Stimulated activated CD4-positive, alpha-beta T cell treated with anti-CD3 and anti-CD28 coated beads, Interleukin-4, amount 100 ng/mL, for 48 hours (primary cell): ENCODE measurements around the gene NUB1.

Experiments used
- DNase-seq, 2 donors: peaks; one replicate each; pipeline ENCODE4 v3.0.0-alpha.2; 2020; ENCODE audit warnings: low read depth in 2 of 2

The NUB1 gene

GRCh38 chr7:151402029-151402835, 60.6 kb downstream of the NUB1 start:
- no peak for DNase-seq

DNA sequence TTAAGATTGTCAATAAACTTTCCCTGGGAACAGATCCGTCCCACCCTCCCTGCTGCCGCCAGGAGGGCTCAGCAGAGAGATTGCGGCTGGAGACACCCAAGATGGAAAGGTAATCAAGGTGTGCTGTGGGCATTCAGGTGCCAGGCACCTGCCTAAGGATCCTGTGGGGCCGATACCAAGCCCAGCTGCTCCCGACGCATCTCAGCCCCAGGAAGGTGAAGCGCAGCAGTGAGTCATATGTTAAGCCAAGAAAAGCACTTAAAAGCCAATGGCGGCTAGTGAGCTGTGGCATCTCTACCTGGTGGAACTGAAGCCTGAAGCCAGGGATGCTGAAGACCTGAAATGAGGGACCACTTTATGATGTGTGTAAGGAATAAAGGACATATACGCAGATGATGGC, 62.2 kb downstream of the NUB1 start:
- no peak for DNase-seq

GRCh38 chr7:151404216-151405011, 62.8 kb downstream of the NUB1 start:
- DNase-seq, result no peak

DNA sequence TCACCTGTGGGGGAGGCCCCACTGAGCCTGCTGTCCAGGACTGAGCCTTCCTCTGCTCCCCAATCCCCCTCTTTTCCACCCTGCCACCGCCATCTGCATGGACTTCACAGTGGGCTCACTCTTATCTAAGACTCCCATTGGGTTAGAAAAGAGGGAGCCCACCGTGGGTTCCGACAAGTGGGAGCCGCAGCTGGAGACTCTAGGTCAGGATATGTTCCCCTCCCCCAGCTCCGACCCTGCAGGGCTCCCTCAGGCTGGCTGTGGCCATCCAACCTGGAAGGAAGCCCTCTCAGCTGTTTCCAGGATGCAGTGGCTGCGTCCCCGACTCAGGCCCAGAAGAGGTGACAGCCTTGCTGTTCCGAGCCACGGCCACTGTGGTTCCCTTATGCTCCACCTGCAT, 63.4 kb downstream of the NUB1 start:
- no peak for DNase-seq

GRCh38 chr7:151405588-151405987, 64.0 kb downstream of the NUB1 start:
- no peak for DNase-seq

DNA sequence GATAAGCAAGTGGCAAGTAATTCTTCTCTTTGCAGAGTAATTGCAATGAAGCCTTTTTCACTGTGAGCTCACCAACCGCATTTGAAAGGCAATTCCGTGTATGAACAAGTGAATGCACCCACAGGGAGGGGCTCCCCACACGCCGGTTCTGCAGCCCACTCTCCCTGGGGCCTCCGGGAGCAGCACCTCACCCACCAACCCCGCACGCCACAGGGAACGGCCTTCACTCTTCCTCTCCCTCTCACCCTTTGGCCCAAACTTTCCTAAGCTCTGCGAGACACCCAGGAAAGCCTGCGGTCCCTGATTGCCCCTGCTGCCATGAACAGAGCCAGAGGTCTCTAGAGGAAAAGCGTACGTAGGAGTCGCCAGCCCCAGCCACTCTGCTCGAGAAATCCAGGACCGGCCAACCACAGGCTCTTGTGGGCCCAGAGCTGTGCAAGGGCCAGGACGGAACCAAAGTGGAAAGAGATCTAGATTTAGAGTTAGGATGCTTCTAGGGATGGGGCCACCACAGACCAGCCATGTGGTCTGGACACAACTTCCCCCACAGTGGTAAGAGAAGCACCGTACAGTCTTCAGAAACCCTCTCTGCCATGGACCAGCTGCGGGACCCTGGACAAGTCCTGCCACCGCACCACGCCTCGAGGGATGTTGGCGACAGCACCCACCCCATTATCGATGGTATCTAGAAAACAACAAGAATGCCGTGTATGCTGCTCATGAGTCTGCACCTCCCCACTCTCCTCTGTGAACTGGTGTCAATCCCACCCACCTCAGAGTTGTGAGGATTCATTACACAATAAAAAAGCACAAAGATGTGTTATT, 64.7 kb downstream of the NUB1 start:
- DNase-seq, result no peak

- DNase-seq, result no peak
Measured at GRCh38 chr7:151406886-151407583, 65.4 kb downstream of the NUB1 start.

DNA sequence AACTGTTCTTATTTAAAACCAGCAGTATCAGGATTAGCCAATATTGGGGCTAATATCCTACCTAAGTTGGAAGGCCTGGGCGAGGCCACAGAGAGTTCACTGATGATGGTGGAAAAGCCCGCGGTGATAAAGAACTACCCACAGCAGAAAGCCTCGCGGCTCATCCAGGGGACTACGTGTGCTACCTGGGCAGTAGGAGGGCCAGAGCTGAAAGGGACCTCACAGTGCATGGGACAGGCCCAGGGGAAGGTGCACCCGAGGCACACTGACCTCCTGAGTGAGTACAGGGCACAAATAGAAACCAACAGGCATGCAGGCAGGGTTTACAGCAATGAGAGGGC, 66.9 kb downstream of the NUB1 start:
- no peak for DNase-seq

- no peak for DNase-seq
Measured at GRCh38 chr7:151408839-151409666, 67.4 kb downstream of the NUB1 start.

- DNase-seq, result no peak
Measured at GRCh38 chr7:151409667-151410404, 68.2 kb downstream of the NUB1 start, which contains the start of gene WDR86. WDR86 (minus strand) TSS chr7:151410038; CDS start chr7:151409589, 449 bp downstream.

- no peak for DNase-seq
Measured at GRCh38 chr7:151410405-151411390, 69.1 kb downstream of the NUB1 start.

GRCh38 chr7:151411551-151411950, 69.9 kb downstream of the NUB1 start:
- no peak for DNase-seq

DNA sequence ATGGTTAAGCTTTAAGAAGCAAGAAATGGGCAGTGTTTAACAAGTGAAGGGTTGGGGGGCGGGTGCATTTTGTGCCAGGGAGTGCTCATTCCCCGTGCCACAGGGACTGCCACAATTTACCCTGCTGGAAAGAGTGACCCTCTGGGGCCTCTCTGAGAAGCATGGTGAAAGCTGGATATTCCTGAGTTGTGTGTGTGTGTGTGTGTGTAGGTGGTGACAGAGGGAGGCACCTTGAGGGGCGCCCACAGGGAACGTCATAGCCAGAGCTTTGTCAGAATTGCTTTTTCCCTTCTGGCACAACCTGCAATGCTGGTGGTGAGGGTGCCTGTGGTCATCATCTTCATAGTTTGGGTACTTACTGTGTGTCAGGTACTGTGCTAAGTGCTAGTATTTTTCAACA, 70.7 kb downstream of the NUB1 start:
- no peak for DNase-seq

GRCh38 chr7:151413241-151413640, 71.6 kb downstream of the NUB1 start:
- no peak for DNase-seq

- no peak for DNase-seq
Measured at GRCh38 chr7:151415375-151416105, 73.9 kb downstream of the NUB1 start.

GRCh38 chr7:151416112-151416940, 74.7 kb downstream of the NUB1 start:
- DNase-seq, result no peak

GRCh38 chr7:151416941-151417315, 75.3 kb downstream of the NUB1 start:
- no peak for DNase-seq
